ENCODE measurements around the gene AP2B1.

Gene AP2B1

DNA sequence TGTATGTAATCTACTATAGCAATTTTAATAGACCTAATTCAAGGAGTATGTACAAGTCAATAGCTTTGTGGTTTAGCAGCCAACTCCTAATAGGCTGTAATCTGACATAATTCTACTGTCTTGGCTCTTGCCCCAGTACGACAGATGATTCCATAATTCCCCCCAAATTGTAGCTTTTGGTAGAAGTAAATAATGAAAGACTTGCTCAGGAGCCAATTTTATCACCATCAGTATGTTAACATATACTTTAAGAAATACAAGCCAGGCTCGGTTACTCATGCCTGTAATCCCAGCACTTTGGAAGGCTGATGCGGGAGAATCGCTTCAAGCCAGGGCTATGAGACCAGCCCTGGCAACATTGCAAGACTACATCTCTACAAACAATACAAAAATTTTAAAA, 53.9 kb downstream of the AP2B1 start:
- DNase-seq = no peak

DNA sequence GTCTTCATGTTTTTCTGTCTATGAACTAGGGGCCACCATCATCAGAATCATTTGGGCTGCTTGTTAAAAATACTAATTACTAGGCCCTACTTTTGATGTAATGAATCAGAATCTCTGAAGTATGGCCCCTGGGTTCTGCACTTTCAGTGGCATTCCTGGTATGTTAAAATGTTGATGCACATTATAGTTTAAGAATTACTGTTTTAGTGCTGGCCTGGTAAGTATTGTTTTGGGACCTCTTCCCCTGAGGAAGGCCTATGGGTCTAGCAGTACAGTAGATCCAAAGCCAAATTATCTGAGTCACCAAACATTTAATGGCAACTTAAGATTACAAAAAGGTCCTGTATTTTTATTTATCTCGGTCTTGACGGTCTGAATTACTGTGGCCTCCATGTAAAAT, 58.8 kb downstream of the AP2B1 start:
- DNase-seq = no peak

DNA sequence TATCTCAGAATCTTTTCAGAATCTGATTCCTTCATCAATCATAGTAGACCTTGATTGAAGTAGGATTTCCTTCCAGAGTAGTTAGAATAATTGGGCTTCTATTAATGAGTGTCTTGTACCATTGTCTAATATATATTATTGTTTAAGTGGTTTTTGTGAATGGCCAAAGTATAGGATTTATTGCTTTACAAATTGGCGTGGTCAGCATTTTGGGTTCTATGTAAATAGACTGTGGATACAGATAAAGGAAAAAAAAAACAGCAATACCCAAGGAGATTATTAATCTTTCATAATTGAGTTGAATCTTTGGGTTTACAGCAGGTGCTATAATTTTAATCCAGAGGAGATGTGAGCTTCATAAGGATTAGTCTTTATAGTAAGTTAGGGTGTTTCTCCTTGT, 64.3 kb downstream of the AP2B1 start:
- DNase-seq = no peak

DNA sequence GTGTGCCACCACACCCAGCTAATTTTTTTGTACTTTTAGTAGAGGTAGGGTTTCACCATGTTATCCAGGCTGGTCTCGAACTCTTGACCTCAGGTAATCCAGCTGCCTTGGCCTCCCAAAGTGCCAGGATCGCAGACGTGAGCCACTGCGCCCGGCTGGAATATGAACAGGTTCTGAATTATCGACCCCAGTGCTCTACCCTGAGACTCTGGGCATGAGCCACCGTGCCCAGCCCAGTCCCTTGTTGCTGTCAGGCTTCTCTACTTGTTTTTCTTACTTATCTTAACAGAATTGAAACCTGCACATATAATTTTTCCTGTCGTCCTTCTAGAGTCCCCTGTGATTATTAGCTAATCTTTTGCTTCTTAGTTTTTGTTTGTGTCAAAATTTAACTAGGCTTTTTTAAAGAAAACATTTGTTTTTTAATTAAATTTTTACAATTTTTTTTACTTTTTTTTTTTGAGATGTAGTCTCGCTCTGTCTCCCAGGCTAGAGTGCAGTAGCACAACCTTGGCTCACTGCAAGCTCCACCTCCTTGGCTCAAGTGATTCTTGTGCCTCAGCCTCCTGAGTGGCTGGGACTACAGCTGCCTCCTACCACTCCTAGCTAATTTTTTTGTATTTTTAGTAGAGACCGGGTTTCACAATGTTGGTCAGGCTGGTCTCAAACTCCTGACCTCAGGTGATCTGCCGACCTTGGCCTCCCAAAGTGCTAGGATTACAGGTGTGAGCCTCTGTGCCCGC, 66.7 kb downstream of the AP2B1 start:
- no peak for DNase-seq

DNA sequence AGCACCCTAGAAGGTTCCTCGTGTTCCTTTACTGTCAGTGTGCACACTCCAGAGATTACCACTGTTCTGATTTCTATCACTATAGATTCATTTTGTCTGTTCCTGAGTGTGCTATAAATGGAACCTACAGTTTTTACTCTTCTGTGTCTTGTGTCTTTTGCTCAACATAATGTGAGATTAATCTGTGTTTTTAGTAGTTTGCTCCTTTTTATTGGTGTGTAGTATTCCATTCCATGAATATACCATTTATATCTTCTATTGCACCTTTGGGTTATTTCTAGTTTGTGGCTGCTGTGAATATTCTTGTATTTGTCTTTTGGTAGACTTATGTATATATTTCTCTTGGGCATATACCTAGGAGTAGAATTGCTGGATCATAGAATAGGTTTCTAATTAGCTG, 68.2 kb downstream of the AP2B1 start:
- no peak for DNase-seq

DNA sequence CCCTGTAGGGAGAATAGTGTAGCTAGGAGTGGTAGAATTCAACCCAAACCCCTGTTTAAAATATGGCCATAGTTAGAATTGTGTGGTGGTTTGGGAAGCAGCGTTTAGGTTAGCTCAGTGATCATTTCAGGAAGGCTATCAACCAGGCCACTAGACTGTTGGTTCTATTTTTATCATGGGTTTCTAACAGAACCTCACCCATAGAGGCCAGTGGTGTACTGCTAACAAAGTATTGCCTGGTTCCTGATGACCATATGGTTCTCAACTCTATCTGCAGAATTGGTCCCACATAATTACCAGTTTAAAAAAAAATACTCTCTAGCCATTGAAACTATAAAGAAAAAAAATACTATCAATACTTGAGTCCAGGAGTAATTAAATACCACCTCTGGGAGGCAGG, 73.8 kb downstream of the AP2B1 start:
- DNase-seq = no peak

DNA sequence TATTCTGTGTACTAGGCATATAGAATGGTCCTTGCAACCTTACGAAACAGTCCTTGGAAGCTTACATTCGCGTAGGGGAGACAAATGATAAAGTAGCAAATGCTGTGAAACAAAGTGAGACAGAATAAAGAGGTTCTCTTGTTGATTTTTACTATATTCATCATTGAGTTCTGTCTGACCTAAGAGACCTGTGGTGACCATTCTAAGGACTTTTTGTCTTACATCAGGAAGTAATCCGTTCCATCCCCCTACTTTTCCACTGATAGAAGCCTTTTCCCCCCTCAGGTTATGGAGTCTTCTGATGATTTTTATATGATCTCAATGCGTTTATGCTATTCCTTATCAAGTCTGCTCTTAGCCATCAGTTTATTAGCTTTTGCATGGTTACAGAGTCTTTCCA, 77.6 kb downstream of the AP2B1 start:
- DNase-seq = no peak

DNA sequence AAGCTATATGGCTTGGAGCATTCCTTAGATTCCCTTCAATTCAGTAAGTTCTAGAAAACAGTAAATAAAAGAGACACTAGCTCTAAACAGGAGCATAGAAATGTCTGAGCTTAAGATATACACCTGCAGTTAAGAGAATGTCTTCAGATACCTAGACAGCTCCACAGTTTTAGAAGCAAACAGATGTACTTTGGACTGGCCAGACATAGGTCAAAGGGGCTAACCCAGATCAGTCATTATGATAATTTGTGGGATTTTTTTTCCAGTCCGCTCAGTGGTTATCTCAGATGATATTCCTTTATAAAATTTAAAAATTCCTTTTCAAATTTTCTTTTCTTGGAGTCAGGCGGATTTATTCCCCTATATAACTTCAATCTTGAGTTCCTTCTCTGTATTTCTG, 78.5 kb downstream of the AP2B1 start:
- no peak for DNase-seq

DNA sequence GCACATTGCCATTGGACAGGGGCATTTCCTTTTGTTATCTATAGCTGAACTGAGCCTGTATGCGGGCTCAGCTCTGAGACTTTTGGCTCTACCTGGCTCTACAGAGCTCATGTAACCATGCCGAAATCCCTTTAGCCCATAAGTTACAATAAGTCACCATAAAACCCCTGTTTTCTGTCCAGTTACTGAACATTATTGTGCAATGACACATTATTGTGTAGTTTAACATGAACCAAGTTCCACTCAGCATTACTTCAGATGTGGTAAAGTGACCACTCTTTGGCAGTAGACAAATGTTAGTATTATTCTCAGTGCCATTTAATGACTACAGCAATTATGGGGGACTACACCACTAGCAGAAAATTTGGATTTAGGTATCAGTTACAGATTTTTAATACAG, 78.9 kb downstream of the AP2B1 start:
- no peak for DNase-seq

DNA sequence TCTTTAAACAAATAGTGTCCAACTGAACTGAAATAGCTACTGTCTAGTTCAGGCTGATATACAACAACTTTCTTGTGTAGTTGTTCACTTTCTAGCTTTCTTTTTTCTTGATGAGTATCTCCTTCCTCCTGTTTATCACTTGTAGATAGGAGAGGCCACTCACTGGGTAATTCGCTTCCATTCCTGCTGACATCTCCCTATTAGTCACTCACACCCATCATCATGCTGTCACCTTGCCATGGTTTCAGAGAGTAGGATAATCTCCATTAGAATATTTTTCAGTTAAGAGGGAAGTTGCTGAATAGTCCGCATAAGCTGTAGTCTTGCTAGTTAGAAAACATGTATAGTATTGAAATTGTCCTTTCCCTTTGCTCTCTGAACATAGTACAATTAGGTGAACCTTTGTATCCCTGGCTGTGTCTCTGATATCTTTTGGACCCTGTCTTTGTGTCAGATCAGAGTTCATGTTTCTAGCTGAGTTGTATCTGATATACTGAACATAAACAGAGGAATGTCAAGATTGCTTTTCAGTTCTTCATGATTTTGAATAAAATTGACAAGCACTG, 79.9 kb downstream of the AP2B1 start:
- no peak for DNase-seq

DNA sequence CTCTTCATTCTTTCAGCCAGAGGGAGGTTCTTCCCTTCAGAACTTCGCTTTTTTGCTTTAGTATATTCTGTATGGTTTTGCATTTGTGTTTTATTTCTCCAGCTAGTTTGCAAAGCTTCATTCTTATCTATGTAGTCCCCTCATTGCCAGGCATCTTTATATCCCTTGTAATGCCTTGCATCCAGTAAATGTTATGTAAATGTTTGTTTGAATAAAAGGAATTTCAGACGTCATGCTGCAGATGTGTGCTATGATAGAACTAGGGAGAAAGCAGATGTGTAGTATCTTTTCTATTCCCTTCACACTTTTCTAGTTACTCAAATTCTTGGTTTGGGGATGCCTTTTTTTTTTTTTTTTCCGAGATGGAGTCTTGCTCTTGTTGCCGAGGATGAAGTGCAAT, 81.7 kb downstream of the AP2B1 start:
- no peak for DNase-seq

DNA sequence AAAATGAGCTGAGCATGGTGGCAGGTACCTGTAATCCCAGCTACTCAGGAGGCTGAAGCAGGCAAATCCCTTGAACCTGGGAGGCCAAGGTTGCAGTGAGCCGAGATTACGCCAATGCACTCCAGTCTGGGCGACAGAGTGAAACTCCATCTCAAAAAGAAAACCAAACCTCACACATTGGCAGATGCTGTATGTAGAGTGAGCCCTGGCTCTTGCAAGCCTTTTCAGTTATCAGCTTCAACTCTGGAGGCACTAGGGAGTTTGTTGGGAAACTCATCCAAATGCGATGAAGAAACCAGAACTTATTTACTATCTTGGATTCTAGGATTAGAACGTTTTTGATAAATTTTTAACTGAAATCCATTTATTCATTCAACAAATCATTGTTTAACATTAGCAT, 87.4 kb downstream of the AP2B1 start:
- DNase-seq = no peak

DNA sequence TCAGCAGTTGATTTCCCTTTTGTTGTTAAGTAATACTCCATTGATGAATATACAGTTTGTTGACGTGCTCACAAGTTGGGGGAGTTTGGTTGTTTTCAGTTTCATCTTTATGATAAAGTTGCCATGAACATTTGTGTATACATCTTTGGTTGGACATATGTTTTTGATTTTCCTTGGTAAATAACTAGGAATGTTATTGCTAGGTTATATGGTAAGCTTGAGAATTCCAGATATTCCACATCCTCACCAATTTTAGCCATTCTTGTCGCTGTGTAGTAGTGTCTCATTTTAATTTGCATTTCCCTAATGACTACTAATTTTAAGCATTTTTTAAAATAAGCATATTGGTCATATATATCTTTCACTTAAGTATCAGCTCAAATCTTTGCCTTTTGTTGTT, 89.3 kb downstream of the AP2B1 start:
- no peak for DNase-seq

DNA sequence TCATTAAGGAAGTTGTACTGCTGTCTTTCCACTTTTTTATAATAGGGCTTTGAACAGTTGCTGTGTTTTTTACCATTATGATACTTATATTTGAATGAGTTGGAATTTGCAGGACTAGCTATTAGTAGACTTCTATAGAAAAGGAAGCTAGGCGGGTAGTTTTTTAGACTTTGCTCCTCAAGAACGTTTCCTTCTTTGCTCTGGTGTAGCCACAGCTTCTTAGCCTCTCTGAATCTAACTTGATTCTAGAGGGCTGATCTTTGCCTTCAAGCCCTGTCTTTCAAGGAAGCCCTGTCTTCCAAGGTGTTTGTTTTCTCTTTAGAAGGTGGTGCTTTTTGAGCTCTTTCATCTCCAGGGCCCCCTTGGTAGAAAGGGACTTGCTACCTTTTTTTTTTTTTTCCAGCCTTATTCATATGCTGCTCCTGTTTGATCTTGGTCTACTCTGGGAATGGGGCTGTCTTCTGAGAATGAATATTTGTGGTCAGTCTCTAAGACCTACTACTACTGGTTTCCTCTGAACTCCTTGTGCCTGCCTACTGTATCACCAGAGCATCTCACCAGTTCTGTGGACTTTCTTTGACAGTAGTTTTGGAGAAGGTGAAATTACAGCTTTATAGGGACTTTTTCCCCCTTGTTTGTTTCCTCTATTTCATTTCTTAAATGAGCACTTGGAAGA, 92.0 kb downstream of the AP2B1 start:
- DNase-seq = no peak

DNA sequence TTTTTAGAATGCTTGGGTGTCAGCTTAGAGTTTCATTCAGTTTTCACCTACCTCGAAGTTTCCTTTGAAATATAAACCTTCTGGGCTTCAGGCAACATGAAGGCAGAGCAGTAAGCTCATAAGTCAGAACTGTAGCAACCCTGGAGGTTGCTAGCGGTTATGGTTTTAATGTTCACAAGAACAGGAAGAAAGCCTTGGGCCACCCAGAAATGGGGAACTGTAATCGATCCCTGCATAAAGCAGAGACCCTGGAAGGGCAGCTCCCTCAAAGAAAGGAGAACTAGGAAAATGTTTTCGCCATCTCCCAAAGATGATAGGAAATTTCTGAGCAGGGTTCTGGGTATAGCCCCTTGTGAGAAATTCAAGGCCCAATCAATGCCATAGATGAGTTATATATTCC, 96.5 kb downstream of the AP2B1 start:
- no peak for DNase-seq

DNA sequence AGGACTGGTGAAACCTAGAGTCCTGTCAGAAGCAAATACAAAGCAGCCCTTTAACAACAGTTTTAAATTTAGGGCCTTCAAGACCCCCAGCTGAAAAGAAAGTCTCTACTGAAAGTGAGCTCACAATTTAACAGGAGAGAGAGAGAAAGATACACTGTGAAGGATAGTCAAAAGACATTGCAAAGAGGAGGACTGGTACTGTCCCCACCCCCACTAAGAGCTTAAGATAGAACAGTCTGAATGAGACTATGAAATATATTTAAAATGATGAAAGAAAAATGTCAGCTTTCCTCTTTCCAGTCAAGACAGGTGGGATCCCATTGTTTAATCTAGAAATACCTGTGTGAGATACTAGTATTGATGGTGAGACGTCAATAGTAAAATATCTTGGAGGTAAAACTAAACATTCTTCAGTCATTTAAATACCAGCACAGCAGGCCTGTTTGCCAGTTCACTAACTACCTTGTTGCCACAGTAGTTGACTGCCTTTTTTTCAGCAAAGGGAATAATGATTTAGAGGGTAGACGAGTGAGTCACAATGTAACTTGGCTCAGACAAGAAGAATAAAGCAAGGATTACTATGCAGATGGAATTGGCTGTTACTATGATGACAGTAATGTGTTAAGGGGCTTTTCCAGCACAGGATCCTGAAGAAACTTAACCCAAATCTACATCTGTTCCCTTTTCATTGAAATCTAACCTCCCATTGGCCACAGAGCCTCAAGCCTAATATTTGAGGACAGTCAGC, 97.1 kb downstream of the AP2B1 start:
- DNase-seq = no peak

DNA sequence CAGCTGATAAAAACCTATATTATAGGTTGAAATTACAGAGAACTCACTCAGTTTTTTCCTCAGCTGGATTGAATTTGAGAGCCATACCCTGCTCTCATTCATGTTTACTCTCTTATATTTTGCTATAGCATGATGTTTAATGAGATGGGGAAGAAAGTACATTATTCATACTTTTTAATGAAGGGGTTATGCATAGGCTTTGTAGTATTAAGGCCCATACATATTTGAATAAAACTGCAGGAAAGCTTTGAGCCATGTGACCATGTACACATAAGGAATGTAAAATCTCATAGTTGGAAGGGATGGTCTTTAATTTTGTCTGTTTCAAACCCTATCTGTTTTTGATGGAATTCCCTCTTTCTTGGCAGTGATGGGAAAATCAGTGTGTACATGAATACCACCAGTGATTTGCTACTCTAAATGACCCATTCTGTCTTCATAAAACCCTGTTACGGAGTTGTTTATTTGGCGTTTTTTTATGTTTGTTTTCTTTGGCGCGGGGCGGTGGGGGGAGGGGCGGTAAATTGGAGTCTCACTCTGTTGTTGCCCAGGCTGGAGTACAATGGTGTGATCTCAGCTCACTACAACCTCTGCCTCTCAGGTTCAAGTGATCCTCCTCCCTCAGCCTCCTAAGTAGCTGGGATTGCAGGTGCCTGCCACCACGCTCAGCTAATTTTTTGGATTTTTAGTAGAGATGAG, 105.5 kb downstream of the AP2B1 start:
- DNase-seq = no peak

DNA sequence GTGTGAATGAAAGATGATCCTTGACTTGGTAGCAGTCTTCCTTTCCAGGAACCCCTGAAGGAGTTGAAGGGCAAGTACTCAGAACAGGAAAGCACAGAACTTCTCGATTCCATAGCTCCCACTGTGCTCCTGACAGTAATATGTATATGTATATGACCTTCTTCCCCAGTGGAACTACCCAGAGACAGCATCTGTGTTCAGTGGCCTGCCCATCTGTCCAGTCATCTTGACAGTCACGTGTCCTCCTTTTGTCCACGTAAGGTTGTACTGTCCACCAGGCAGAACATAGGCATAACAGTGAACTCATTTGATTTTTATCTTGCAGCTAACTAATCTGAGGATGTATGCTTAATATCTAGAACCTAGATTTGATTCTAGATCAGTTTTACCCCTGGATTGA, 106.5 kb downstream of the AP2B1 start:
- no peak for DNase-seq

DNA sequence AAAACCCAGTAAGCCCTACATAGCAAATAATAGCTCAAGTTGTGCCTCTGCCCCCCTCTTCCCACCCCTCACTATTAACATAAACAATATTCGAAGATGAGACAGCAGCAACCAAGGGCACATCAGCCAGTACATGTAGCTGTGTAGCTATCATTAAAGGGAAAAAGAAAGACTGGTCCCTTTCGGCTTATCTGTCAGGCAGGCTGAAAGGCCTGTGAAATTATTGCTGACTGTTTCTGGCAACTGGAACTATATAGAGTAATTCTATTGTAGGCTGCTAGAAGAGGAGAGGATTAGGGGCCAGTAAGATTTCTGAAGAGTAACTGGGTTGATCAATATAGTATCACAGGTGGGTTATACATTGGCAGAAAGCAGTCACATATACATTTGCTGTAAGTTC, 107.8 kb downstream of the AP2B1 start:
- DNase-seq = no peak

DNA sequence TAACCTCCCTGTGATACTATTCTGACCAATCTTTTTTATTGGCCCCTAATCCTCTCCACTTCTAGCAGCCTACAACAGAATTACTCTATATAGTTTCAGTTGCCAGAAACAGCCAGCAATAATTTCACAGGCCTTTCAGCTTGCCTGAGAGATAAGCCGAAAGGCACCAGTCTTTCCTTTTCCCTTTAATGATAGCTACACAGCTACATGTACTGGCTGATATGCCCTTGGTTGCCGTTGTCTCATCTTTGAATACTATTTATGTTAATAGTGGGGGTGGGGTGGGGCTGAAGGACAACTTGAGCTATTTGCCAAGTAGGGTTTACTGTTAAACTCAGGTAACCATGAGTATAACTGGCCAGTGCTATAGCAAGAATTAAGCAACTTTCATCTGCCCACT, 108.5 kb downstream of the AP2B1 start:
- no peak for DNase-seq

DNA sequence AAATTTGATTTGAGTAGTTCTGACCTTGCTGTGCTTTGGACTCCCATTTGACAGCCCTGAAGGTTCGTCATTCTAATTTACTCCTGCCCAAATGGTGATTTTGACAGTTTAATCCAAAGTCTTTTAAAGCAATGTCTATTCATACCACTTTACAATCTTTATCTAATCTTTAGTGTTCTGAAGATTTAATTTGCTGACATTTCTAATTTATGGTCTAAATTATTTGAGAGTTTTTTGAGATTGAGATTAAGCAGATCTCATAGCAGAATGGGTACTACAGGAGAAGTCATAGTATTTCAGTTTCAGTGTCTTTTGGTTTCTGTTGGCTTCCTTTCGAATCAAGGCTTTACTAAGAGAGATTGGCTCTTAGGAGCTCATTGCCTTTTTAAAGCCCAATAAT, 111.7 kb downstream of the AP2B1 start:
- DNase-seq = no peak

DNA sequence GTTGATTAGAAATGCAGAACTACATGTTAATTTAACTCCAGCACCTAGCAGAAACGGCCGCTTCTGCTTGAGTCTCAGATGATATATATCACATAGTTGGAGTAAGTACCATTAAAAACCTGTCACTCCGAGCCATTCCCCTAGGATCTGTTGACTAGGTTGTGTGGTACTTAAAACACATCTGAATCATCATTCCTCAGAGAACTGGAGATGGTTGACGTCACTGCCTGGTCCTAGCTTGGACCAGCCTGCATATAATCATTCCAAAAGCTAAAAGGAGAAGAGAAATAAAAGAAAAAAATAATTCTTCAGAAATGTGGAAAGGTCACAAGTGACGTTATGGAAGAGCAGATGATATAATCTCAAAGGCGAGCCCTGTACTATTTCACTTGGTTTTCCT, 113.0 kb downstream of the AP2B1 start:
- DNase-seq = no peak

DNA sequence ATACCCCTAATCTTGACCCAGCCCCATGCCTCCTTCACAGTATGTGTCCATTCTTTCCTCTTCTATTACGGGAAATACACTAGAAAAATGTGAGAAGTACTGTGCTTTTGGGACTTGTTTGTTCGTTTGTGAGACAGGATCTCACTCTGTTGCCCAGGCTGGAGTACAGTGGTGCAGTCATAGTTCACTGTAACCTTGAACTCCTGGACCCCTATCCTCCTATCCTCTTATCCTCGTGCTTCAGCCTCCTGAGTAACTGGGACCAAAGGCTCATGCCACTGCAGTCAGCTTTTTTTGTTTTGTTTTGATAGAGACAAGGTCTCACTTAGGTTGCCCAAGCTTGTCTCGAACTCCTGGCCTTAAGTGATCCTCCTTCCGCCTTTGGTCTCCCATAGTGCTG, 114.4 kb downstream of the AP2B1 start:
- no peak for DNase-seq
